HG02981 (cell line): ENCODE measurements around the gene AFM.

Experiments
- ATAC-seq: cut with Tn5 transposase; IDR thresholded peaks from one replicate; pipeline ENCODE4 v1.9.1; 2021; ENCODE audit warnings: mild to moderate bottlenecking, moderate library complexity; ENCODE audit not compliant: unreplicated experiment

AFM gene, protein sequence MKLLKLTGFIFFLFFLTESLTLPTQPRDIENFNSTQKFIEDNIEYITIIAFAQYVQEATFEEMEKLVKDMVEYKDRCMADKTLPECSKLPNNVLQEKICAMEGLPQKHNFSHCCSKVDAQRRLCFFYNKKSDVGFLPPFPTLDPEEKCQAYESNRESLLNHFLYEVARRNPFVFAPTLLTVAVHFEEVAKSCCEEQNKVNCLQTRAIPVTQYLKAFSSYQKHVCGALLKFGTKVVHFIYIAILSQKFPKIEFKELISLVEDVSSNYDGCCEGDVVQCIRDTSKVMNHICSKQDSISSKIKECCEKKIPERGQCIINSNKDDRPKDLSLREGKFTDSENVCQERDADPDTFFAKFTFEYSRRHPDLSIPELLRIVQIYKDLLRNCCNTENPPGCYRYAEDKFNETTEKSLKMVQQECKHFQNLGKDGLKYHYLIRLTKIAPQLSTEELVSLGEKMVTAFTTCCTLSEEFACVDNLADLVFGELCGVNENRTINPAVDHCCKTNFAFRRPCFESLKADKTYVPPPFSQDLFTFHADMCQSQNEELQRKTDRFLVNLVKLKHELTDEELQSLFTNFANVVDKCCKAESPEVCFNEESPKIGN

DNA sequence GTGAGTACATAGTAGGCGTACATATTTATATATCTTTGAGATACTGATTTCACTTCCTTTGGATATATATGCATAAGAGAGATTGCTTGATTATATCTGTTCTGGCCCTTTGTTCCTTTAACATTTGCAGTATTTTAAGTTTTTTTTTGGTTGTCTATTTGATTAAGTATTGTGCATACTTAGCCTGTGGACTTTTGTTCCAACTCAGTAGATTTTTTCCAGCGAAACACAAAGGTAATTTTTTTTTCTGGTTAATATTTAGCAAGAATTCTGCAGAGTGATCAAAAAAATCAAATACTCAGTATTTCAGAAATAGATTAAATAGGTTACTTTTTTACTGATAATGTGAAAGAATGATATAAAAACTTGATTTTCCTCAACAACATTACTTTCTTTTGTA, at the start of gene AFM:
Gene AFM, plus strand, starts transcription at position 388 of the 400 bp plus-strand sequence. CDS start 31 bp downstream, outside the sequence.
- ATAC-seq = no peak

DNA sequence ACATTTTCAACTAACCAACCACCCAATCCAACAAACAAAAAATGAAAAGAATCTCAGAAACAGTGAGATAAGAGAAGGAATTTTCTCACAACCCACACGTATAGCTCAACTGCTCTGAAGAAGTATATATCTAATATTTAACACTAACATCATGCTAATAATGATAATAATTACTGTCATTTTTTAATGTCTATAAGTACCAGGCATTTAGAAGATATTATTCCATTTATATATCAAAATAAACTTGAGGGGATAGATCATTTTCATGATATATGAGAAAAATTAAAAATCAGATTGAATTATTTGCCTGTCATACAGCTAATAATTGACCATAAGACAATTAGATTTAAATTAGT, 49.8 kb upstream of the AFM start:
- no peak for ATAC-seq

DNA sequence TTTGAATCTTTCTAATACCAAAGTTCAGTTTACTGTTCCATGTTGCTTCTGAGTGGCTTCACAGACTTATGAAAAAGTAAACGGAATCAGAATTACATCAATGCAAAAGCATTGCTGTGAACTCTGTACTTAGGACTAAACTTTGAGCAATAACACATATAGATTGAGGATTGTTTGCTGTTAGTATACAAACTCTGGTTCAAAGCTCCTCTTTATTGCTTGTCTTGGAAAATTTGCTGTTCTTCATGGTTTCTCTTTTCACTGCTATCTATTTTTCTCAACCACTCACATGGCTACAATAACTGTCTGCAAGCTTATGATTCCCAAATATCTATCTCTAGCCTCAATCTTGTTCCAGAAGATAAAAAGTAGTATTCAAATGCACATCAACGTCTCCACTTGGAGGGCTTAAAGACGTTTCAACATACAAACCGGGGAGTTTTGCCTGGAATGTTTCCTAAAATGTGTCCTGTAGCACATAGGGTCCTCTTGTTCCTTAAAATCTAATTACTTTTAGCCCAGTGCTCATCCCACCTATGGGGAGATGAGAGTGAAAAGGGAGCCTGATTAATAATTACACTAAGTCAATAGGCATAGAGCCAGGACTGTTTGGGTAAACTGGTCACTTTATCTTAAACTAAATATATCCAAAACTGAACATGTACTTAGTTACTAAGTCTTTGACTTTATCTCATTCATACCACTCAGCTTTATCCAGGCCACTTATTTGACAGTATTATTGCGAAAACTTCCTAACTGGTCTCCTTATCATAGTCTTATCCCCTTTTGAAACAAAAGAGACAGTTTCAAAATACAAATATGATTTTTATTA, 49.2 kb upstream of the AFM start:
- no peak for ATAC-seq

DNA sequence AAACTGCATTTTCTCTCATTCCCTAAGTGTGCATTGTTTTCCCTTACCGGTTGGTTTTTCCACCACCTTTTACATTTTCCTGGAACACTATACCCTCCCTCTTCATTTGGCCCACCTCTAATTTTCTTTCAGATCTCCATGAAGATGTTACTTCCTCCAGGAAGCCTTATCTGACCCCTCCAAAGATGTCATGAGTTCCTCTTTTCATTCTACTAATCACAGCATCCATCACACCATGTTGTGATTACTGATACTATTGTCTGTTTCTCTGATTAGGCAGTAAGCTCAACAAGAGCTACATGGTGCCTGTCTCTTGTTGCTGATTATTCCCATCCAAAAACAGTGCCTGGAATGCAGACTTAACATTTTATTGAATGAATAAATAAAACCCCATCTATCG, 48.4 kb upstream of the AFM start:
- ATAC-seq = no peak

DNA sequence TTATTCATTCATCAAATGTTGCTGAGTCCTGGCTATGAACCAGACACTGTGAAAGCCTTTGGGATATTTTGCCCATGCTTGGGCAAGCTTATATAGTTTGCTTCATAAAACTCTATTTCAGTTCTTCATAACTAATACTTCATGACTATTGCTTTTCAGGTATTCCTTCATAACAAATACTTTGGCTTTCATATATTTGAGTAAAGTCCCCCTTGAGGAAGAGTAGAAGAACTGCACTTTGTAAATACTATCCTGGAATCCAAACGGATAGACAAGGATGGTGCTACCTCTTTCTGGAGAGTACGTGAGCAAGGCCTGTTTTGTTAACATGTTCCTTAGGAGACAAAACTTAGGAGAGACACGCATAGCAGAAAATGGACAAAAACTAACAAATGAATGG, 47.2 kb upstream of the AFM start:
- ATAC-seq = no peak

DNA sequence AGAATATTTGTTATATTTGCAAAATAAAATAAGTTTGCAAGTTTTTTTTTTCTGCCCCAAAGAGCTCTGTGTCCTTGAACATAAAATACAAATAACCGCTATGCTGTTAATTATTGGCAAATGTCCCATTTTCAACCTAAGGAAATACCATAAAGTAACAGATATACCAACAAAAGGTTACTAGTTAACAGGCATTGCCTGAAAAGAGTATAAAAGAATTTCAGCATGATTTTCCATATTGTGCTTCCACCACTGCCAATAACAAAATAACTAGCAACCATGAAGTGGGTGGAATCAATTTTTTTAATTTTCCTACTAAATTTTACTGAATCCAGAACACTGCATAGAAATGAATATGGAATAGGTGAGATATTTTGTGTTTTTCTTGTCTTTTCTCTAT, 45.6 kb upstream of the AFM start, which contains the start of gene AFP:
Gene AFP, plus strand, starts transcription at position 238 of the 400 bp plus-strand sequence. Its CDS starts 42 bp downstream, at position 280.
- no peak for ATAC-seq

DNA sequence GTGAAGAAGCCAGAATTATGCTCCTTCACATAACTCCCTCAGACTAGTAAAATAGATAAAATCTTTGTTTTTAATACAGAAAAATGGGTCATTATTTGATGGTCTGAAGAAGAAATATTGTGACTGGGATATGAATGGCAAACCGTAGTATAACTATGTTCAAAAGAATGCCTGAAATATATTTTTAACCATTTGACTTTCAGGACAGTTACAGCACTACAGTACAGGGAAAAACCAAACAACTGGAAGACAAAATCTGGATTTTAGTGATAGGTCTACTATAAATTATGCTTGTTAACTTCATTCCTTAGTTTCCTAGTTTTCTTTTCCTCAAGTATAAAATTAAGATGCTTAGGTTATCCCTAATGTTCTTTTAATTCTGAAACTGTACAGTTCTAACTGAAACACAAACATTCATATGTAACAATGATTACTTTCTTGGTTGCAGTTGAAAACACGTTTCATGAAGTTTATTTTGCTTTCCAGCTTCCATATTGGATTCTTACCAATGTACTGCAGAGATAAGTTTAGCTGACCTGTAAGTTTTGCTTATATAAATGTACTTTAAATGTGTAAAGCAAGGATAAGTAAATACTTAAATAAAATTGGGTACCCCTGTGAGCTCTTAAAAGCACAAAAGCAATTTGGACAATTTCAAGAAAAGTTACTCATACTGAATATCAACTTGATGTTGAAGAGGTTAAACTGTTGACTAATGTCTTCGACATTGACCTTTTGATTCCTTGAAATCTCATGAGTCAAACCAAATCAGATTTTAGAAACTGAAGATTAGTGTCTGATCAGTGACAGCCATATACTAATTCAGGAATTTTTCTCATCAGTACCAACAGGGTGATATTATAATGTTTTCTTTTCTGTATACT, 44.6 kb upstream of the AFM start:
- no peak for ATAC-seq

DNA sequence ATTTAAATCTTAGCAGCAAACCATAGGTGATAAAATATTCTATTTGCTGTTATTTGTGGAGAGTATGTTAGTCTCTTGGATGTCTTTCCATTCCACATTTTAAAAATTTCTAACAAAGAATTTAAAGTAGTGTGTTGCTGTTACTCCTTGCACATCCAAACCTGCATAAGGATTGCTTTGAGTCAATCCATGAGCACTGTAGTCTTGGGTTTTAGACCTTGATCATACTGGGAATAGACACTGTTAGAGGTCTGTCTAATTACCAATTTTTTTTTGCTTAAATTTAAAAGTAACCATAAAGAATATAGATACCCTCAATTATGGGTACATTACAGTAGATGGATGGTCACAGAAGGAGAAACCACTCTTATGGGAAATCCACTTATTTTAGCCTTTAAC, 44.0 kb upstream of the AFM start:
- no peak for ATAC-seq

DNA sequence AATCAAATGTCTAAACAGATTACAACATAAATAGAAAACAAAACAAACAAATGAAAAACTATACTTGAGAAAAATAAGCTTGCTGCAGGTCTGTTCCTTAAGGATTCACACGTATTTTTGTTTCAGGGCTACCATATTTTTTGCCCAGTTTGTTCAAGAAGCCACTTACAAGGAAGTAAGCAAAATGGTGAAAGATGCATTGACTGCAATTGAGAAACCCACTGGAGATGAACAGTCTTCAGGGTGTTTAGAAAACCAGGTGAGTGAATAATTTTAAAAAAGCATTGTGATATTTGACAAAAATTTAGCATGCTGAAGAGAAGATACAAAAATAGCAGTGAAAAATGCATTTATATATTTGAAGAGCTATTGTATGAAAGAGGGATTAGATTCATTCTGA, 43.5 kb upstream of the AFM start:
- no peak for ATAC-seq

DNA sequence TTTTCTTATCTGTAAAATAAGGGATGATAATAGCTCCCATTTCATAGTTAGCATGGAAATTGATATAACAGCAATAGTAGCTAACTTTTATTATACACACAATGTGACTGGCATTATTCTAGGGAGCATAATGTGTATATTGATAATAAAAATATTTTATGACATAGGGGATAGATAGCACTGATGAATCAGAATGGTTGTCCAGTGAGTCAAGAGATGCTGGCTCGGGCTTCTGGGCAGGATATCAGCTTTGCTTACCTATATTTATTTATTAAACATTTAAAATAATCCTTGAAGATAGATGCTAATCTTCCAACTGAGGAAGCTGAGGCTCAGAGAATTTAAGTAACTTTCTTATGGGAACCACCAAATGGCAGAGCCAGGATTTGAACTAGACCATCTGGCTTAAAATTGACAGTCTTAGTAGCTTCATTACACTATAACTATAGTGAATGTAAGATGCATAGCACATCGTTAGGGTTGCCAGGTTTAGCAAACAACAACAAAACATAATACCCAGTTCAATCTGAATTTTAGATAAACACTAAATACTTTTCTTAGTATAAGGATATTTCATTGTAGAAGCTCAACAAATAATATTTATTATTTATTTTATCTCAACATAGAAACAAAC, 42.8 kb upstream of the AFM start:
- ATAC-seq = no peak

DNA sequence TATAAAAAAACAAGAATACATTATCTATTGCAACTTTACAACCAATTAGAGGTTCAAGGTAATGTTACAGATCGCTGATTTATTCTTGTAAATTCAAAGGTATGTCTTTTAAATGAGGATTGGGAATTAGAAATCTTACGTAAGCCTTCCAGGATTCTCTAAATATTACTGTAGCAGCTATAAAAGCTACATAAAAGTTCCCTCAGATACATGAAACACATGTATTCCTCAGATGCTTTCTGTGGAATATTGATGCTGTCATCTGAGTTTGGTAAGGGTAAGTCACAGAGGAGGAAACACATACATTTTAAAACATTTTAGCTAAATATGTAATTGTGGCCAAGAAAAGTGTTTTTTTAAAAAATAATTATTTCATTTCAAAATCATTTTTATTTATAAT, 42.1 kb upstream of the AFM start:
- ATAC-seq = no peak

DNA sequence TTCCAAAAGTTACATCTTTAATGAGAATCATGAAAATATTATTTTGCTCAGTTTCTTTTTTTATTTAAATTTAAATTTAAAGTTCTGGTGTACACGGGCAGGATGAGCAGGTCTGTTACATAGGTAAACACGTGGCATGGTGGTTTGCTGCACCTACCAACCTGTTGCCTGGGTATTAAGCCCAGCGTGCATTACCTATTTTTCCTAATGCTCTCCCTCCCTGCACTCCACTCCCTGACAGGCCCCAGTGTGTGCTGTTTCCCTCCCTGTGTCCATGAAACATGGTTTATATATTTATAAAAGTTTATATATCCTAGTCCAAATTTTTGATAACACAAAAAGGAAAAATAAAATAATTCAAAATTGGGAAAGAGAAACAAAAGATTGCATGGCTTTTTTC, 41.6 kb upstream of the AFM start:
- ATAC-seq = no peak

DNA sequence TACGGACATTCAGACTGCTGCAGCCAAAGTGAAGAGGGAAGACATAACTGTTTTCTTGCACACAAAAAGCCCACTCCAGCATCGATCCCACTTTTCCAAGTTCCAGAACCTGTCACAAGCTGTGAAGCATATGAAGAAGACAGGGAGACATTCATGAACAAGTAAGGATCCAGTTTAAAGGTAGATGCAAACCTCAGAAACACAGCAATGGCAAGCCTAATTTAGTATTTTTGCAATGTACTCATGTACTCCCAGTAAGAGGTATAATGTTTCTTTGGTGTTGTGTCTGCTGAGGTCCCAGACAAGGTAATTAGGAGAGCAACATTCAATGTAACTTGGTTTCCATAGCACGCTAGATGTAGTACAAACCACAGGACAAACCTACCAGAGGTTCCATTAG, 40.9 kb upstream of the AFM start:
- no peak for ATAC-seq

DNA sequence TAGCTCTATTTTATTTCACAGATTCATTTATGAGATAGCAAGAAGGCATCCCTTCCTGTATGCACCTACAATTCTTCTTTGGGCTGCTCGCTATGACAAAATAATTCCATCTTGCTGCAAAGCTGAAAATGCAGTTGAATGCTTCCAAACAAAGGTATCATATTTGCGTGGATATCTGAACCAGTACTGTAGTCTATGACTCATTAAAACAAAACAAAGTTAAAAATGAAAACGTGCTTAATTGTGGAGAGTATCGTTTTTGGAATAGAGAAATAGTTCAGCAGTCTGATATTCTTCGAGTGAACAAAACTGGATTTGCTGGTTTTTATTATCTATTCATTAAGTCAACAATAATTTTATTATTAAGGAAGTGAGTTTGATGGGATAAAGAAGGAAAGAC, 39.3 kb upstream of the AFM start:
- ATAC-seq = no peak

DNA sequence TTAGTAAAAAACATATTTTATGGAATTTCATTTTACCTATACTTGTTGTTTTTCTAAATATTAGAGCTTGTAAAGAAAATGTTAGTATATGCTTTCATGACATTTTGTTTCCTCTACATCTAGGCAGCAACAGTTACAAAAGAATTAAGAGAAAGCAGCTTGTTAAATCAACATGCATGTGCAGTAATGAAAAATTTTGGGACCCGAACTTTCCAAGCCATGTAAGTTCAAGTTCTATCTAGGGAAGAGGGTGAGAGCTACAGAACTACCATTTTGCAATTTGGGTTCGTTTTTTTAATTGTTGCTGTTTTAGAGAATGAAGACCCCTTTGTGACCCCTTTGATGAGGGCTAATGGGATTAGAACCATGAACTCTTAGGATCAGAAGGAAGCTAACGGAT, 38.3 kb upstream of the AFM start:
- ATAC-seq = no peak

DNA sequence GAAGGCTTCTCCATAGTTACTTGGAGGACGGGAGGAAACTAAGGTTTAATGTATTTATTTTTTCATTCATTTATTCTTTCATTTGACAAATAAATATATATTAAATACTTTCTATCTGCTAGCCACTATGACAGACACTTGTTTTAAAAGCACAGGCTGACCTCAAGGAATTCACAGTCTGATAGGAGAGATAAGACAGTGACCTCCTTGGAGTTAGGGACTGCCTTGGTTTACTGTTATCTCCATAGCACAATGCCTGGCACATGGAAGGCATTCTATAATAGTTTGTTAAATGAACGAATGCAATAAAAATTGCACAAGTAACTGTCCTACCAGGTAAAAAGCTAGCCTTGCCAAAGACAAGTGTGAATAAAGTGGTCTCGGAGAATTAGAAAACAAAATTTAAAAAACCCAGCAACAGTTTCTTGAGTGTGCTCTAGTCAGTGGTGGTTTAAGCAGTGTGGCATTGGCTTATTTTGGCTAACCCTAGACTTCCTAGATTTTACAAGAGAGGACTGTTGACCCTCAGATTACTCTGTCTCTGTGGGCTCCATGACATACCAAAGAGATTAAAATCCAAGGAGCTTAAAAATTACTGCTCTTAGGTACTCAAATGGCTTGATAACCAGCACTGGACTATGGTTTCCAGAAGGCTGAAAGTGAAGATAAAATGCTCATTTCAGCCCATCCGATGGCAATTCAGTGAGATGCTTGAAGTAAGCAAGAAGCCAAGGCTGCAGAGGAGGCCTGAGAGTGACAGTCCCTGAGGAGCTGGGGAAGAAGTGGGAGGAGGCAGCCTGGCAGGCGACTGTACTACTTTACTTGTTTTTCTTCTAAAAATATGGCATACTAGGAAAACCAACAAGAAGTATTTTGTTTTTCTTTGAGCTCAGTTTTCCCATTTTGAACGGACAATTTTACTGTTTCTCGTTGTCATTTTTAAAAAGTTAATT, 35.9 kb upstream of the AFM start:
- no peak for ATAC-seq

DNA sequence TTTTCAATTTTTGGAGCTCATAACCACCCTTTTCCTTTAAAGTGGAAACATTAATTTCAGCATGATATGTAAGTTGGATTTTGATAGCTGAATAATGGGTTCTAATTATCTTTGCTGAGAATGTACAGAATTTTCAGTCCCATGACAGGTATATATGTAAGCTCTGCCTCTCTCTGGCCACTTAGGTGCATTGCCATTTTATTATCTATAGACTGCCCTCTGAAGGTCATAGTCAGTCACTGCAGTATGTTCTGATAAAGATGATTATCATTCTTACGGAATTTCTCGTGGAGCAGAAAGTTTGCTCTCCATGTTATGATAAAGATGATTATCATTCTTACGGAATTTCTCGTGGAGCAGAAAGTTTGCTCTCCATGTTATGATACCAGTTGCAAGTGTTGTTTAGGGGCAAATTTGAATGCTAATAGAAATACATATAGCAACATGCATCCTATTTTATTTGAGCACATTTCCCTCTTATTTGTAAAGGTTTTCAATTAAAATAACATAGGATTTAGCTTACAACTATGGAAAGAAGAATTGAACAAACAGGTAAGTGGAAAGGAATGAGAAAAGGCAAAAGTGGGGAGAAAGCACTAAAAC, 35.1 kb upstream of the AFM start:
- ATAC-seq = peak; percentile 99

DNA sequence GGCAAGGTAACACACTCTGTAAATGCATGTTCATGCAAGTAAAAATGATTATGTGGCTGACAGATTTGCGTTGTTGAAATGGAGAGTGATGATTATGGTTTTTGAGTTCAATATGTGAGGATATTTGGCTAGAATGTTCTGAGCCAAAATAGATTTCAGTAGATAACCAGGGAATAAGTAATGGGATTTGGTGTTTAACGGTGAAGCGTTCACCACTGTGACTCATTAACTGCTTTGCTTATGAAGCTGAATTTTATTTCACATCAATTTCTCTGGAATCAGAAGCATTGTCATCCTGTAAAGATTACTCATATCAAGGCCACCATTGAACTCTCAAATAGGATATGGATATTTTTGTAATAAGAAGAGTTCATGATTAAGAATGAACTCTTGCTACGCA, 33.9 kb upstream of the AFM start:
- ATAC-seq = no peak
